T-helper 1 cell treated with Interleukin-12 subunit alpha and Interleukin-12 subunit beta and Interleukin-4 antibody, amounts not matched to agents 30 ng/mL and 1 ng/mL, for 36 hours (primary cell): ENCODE results near the gene MPZL2. TPM values are rescaled to one million over a fixed set of nuclear protein-coding genes. Genes with fewer than 3 reads are reported as not detected.

Experiments used
- intact Hi-C: fragments of 100-400 bp; cut with micrococcal nuclease; formaldehyde crosslinking; loops from one replicate; pipeline ENCODE4 v1.15.1; 2024
- total RNA-seq: library from RNA; stranded (reverse); gene quantifications from 2 replicates; pipeline ENCODE4 v1.2.3, GENCODE V29; 2022

The MPZL2 gene
- total RNA-seq, 1 donor from 2014 or later: 4.8 TPM

DNA sequence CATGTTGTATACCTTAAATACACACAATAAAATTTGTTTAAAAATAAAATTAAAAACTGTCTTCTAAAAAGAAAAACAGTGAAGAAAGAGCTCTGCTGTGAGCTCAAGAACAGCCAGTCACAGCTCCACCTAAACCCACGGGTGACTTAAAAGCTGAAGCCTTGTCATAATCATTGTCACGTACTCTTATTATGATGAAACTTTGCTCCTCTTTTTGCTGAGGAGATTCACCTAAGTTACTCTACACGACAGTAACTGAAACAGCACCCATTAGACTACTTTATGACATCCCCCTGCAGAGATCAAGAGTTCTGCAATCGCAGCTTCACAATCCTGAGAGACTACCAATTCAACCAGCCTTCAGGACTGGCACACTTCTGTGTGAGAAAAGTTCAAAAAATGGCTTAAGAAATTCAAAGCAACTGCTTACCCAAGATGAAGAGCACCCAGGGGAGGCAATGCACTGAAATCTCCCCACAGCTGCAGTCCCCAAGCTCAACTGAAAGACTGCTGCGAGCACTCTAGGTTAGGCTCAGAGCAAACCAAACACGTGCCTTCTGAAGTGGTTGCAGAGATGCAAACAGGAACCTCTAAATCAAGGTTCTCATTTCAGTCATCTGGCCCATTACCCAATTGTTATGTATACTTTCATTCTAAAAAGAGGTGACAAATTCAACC is 39.4 kb downstream of the MPZL2 start, which contains the start of gene JAML:
Gene JAML, minus strand, starts transcription at position 501 of the 678 bp plus-strand sequence. CDS start 10,145 bp downstream, outside the sequence.
- intact Hi-C loops: loop anchor here (1.0 to 5.0 kb wide), 11 partner anchors 7 to 407 kb away; partner anchors contain the start of genes CD3E, IL10RA and MPZL3

DNA sequence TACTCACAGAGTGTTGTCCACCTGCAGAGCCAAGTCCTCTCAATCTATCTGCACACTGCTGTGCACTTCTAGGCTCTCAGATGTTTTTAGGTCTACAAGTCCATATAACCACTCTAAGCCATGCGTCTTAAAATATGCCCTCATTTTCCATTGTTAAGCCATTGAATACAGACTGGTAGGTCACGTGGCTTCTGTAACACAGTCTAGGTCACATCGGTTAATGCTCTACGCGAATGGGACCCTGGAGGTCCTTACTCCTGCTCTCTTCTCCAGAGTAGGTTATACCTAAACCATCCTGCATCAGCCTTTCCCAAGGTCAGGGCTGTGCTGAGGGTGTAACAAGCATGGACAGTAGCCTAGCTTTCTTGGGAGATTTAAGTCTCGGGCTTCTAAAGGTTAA is 40.1 kb downstream of the MPZL2 start:
- intact Hi-C loops: loop anchor here (1.0 to 2.0 kb wide), 7 partner anchors 17 to 175 kb away; partner anchors contain the start of genes CD3E and MPZL3

DNA sequence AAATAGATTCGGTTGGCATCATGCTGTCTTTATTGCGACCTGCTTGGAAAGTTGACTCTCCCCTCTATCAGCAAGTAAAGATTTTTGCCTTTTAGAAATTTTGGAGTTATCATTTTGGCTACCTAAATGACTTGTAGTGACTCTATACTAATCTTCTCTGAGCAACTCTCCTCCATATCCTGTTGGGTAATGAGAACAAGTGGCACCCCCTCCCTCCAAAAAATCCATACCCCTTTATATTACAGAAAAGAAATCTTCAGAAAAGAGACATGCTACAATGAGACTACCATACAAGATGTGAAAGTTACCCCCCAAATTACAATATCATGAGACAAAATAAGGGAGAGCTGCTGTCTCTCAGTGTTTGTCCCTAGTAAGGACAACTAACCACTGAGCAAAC is 40.5 kb downstream of the MPZL2 start:
- intact Hi-C loops: no loop called here

DNA sequence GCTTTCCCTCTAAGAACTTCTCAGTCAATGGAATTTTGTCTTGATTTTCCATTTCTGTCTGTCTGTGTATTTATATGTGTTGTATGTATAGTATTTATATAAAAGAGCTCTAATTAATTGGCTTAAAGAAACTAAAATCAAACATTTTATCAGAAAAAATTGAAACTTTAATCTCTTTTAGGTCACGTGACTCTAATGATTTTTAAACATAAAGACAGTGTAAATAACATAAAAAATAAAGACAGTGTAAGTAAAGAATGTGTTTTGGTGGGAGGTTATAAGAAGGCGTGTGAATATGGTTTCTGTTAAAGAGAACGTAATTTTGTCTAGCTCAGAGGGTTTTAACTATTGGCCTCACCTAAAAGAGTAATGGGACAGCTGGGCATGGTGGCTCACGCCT is 41.7 kb downstream of the MPZL2 start:
- intact Hi-C loops: no loop called here

DNA sequence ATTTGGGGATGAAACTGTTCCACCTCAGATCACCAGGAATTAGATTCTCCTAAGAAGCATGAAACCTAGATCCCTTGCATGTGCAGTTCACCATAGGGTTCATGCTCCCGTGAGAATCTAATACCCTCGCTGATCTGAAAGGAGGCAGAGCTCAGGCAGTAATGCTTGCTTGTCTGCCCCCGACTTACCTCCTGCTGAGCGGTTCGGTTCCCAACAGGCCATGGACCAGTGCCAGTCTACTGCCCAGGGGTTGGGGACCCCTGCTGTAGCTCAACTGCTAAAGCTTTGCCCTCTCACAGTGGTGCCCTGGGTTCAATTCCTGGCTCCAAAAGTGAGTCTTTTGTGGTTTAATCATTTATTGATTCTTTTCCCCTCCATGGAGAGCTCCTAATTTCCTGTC is 42.7 kb downstream of the MPZL2 start:
- intact Hi-C loops: no loop called here

DNA sequence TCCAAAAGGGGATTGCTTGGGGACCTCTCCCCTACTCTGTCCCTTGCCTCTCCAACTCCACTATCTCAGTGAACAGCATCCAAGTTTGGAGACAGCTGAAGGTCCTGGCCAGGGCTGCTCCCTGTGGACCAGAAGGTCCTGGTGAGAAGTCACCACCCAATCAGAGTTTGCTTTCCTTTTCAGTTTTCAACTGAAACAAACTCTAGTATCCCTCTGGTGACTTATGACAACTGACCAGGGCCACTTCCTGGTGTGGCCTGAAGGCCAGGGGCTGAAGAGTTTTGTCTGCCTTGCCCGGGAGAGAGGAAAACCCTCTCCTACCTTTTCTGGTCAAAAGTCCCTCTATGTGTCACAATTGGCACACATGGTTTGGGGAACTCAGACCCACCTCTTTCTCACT is 44.4 kb downstream of the MPZL2 start:
- intact Hi-C loops: loop anchor here (5.0 kb wide), 1 partner anchor 218 kb away; the partner anchor contains the start of gene KMT2A

DNA sequence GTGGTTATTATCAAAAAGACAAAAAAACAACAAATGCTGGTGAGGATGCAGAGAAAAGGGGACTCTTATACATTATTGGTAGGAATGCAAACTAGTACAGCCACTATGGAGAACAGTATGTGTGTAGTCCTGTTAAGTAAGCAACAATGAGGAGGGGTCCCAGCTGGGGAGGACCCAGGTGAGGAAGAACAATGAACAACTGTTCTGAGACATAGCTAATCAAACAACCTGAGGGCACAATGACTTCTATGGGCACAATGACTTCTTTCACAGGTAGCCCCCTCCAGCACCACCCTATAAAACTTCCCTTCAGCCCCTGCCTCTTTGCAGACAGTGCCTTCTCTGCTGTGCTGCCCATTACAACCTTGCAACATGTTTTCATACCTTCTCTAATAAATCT is 44.9 kb downstream of the MPZL2 start:
- intact Hi-C loops: loop anchor here (5.0 kb wide), 1 partner anchor 218 kb away; the partner anchor contains the start of gene KMT2A

DNA sequence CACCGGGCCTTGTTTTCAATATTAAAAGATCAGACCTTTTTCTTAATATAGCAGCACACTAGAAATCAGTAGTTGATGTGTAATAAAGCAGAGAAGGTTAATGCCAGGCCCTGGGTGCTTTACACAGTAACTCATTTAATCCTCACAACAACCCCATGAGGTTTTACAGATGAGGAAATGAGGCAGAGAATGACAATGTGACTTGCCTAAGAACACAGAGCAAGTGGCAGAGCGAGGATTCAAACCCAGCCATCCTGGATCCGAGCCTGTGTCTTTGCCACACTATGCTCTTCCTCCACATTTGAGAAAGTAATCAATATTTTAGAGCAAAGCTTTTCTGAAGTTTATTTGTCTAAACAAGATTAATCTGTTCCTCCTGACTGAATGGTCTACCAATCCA is 46.5 kb downstream of the MPZL2 start:
- intact Hi-C loops: loop anchor here (1.0 to 5.0 kb wide), 8 partner anchors 8 to 220 kb away; partner anchors contain the start of genes JAML and KMT2A

DNA sequence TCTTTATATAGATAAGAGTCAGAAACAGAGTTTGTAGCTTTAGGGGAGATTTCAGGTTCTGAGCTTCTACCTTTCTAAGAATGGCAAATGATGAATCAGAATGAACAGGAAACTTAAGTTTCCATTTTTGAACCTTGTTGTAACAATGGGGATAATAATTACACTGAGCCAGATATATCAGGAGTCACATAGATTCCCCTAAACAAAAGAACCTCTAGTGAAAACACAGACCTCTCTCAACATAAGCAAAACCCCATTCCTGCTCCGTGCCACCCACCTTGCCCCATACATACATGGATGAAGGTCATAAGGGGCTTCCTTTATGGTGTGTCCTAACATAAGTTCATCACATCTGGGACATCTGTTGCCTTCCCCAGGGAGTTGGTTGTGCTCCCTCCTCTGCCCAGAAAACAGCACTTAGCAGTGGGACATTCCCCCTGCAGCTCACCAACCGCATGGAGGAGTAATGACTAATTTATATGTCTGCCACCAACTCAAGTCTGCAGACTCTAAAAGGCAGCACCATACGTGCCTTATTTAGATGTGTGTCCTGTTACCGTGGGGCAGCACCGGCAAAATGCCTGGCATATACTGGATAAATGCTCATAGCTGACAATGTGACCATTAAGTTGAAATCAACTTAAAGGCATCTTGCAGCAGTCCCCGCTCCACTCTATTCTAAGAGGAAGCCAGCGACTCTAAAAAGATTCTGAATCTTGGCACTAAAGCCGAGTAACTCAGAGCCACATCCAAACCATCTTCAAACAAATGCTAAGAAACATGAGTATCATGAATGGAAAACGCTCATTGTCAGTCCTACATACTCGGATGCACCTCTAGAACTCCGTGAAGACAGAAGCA is 47.2 kb downstream of the MPZL2 start:
- intact Hi-C loops: loop anchor here (1.0 to 5.0 kb wide), 8 partner anchors 8 to 220 kb away; partner anchors contain the start of genes JAML and KMT2A

DNA sequence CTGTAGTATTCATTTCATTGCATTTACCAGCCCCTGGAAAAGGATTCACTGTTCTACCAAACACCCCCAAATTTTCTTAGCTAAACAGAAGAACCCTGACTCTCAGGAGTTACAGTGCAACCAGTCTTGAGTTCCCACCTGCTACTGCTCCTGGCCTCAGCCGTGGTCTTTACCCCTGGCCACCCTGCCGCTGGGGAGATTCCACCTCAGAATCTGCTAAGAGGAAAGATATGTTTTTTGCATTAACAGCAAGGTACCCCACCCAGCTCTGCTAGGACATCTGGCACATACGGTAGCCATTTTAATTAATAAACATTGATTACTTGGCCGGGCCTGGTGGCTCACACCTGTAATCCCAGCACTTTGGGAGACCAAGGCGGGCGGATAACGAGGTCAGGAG is 48.3 kb downstream of the MPZL2 start:
- intact Hi-C loops: loop anchor here (5.0 kb wide), 1 partner anchor 222 kb away; the partner anchor contains the start of gene KMT2A

DNA sequence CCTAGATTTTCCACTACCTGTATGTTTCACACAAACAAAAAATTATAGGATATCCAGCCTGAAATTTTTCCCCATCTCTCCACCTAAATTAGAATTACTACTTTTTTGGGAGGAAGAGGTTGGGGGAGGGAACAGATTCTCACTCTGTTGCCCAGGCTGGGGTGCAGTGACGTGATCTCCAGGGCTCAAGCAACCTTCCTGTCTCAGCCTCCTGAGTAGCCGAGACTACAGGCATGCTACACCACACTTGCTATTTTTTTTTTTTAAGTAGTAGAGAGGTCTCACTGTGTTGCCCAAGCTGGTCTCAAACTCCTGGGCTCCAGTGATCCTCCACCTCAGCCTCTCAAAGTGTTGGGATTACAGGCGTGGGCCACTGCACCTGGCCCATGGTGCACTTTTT is 48.8 kb downstream of the MPZL2 start:
- intact Hi-C loops: loop anchor here (5.0 kb wide), 1 partner anchor 222 kb away; the partner anchor contains the start of gene KMT2A

DNA sequence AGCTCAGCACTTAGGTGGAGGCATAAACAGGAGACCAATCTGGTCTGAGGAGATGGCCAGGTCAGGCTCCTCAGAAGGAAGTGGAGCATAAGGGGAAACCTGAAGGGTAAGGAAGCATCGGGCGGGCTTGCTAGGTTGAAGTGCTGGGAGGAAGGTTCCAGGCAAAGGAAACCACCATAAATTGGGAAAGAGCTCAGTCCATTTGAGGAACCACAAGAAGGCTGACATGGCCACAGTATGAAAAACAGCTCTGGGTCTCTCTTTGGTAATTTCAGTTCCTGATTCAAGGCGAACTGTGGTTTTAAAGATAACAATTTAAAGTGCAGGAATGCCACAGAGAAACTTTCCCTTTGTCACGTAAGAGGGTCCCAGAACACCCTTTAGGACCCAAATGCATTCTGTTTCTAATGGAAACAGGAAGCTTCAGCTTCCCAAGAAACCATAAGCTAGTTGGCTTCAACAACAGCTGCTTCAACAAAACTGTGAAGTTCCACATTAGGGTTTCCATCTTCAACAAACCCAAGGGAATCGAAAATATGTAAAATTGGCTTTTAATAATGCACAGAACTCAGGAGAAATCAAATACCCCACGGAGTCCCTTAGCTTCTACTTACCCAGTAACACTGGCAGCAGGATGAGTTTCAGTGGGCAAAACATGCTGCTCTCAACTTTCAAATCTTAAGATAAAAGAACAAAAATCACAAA is 49.7 kb downstream of the MPZL2 start:
- intact Hi-C loops: no loop called here

DNA sequence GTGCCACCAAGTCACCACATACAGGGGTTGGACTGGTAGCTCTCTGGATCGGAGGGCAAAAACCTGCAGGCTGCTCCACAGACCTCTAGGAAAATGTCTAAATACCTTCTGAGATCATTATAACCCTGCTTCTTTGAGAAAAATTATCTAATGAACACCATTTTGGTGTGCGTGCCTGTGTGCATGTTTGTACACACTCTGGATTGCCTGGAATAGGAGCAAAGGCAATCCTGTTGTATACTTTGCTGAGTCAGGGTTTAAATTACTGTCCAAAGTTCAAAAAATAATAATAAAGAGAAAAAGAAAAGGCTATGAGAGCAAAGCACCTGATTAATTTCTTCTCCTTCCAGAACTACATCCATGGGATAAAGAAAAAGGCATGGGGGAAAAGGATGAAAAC is 50.3 kb downstream of the MPZL2 start:
- intact Hi-C loops: no loop called here

DNA sequence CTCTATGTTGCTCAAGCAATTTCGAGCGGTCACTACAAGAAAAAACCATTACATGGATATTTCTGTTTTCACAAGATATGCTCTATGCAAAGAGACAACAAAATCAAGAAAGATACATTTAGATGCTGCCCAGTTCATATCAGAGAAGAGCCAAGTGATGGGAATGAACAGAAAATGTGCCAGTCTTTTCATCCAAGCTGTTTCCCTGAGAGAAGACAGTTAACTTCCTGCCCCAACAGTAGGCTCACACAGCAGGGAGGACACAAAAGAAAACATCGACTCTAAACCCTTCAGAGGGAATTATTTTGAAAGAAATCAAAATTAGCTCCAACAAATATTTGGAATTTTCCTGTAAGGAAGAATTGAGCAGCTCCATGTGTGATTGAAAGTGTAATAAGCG is 50.9 kb downstream of the MPZL2 start:
- intact Hi-C loops: no loop called here

DNA sequence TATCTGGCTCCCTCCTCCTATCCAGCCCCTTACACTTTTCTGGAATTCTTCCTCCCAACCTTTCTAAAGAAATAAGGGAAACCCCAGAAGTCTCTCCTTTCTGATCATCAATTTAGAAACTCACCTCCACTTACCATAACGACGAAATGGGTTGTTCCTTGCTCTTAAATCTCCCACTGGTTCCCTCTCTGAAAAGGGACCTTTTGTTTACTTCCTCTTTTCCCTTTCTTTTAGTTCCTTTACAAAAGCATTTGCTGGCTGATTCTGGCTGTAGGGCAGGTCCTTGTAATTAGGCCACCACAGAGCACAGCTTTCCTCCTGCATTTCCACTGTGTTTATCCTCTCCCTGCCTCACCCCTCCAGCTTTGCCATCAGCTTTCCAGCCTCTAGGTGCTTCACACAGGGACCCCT is 51.3 kb downstream of the MPZL2 start:
- intact Hi-C loops: no loop called here

DNA sequence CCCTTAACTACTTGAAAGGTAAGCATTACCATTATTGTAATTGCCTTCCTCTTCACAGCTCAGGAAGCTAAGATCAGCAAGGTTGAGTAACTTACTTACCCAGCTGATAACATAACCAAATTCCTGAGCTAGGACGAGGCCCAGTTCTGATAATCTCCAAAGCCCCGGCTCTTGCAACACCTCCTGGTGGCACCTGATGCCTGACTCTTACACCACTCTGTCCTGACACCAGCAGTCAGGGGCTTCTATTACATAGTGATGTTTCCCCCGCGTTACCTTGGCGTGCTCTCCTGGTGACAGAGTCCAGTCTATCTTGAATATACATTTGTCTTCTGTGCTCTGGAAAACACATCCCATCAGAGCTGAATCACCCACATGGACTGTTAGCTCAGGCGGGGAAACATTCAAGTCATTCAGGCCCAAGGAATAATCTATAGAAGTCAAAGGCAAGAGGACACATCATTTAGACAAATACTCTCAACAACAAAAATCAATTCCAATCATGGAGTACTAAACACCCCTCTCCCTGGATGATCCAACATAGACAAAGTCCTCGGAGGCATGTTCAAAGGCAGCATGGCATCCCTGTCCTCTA is 51.9 kb downstream of the MPZL2 start:
- intact Hi-C loops: no loop called here

DNA sequence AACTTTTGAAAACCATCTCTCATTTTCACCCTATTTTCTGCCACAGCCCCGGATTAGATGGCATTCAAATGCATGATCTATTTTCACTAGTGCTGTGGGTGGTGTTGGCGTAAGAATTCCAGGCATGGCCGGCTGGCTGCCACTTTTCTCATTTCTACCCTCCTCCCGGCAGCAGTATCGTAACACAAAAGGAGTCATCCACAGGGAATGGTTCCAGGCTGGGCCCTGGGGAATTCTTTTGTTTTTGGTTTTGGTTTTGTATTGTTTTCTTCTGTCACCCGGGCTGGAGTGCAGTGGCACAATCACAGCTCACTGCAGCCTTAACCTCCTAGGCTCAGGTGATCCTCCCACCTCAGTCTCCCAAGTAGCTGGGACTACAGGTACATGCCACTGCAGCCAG is 53.1 kb downstream of the MPZL2 start:
- intact Hi-C loops: no loop called here

DNA sequence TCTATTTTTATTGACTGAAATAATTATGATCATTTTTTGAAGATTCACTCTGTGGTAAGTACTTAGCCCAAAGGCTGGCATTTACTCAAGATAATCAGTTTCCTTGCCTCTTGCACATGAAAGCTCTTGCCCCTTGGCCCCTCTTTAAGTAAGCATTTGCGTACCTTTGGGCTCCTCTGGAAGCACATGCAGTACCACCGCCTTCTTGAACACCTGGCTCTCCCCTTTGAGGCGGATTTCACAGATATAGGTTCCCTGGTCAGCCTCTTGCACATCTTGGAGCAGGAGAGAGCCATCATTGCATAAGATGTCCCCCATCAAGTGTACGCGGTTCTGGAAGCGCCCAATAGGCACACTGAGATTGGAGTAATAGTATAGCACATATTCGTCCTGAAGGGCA is 53.8 kb downstream of the MPZL2 start:
- intact Hi-C loops: no loop called here

DNA sequence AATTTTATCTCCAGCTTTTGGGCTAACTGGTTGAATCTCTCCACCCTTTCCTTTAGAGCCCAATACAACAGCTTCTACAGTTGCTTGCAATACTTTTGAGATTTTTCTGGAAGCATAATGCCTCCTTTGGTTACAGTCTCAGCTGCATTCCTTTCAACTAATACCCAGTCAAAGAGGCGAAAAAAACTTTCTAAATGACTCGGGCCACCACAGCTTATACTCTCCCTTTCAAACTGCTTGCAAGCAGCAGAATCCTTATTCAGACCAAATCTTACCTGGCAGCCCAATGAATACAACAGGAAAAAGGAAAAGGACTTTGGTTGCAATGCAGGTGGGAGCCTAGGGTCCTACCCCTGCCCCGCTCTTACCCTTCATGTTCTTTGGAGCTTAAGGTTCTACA is 55.1 kb downstream of the MPZL2 start:
- intact Hi-C loops: no loop called here

DNA sequence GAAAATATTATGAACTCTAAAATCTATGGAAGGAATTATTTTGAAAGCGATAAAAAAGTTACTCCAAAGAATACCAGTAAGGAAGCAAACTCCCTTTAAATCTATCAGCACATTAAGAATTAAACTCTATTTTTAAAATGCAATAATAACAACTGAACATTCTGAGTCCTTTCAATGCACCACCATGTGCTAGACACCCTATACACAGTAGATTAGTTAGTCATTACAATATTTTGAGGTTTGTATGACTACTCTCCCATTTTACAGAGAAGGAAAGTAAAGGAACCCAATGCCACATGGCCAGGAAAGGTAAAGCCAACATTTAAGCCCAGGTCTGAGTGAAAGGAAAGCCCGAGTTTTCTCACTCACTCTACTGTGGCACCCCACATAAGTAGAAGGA is 57.0 kb downstream of the MPZL2 start:
- intact Hi-C loops: no loop called here
